ENCODE results near the gene MAP3K12.

DNA sequence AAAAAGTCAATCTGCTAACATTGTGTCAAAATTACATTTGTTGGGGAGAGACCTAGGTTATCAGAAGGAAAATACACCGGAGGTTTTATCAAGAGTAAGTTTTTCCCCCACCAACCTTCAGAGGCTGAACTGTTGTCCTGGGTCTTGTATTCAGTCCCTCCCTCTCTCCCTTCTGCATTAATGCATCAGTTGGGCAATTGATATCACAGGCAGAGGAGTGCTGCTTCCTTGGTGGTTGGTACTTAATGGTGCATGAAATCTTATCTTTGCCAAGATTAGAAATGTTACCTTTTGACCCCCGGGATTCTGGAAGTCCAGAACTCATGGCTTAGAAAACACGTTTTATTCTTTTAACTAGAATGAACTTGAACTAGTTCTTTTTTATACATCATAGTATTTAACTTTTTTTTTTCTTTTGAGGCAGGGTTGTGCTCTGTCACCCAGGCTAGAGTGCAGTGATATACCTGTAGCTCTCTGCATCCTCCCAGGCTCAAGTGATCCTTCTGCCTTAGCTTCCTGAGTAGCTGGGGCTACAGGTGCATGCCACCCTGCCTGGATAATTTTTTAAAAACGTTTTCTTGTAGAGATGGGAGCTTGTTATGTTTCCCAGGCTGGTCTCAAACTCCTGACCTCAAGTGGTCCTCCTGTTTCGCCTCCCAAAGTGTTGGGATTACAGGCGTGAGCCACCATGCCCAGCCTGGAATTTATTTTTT, 42.4 kb downstream of the MAP3K12 start:
- TF ChIP-seq, protein P1, sequence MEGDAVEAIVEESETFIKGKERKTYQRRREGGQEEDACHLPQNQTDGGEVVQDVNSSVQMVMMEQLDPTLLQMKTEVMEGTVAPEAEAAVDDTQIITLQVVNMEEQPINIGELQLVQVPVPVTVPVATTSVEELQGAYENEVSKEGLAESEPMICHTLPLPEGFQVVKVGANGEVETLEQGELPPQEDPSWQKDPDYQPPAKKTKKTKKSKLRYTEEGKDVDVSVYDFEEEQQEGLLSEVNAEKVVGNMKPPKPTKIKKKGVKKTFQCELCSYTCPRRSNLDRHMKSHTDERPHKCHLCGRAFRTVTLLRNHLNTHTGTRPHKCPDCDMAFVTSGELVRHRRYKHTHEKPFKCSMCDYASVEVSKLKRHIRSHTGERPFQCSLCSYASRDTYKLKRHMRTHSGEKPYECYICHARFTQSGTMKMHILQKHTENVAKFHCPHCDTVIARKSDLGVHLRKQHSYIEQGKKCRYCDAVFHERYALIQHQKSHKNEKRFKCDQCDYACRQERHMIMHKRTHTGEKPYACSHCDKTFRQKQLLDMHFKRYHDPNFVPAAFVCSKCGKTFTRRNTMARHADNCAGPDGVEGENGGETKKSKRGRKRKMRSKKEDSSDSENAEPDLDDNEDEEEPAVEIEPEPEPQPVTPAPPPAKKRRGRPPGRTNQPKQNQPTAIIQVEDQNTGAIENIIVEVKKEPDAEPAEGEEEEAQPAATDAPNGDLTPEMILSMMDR (conservative IDR thresholded peaks at IDR 0.05): no peak
- no peak for TF ChIP-seq EZH2 (IDR thresholded peaks at IDR 0.05; ENCODE audit: low read depth)

Measured in PC-9 (cell line).